Measurements from ENCODE around the gene NAXD. TPM values are rescaled to one million over a fixed set of nuclear protein-coding genes. Genes with fewer than 3 reads are reported as not detected.

The NAXD gene
- total RNA-seq, 2 experiments from 2014 or later: 8.3 to 12.5 TPM

DNA sequence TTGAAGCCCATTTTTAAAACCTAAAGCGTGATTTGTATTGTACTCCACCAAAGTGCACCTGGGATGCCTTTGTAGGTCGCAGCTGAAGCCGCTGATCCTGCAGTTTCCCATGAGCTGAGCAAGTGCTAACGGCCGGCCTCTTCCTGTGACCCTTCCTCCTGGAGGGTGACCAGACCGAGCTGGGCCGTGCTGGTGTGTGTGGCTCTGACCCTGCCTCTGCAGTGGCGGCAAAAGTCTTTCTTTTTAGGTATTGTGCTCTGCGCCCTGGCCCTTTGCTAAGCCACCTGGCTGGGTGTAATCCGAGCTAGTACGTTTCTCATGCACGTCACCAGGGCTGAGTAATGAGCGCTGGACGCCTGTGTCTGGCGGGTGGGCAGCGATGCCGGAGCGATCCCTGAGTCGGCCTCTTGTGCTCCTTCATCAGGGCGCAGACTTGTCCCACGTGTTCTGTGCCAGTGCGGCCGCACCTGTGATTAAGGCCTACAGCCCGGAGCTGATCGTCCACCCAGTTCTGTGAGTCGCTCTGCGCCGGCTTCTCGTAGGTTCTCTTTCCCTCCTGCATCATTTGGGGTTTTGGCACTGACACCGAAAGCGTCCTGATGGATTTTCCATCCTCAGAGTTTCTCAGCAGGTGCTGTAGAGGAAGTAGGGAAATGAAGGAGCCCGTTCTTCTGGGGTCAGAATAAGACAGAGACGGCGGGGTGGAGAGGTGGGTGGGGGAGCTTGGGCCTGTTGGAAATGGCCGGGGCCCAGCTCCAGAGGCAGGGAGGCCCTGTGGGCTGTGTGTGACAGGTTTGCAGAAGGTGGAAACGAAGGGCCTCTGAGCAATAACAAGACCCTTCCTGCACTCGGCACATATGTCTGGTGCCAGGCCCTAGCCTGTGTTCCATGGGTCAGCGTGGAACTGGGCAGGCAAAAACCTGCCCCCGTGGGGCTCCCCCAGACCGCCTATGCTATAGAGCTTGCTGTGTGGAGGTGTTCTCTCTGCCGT lies 9.7 kb downstream of the NAXD start:
- peaks cover 5% of the 10 kb centered on the region; the same call in 1 of the 2 replicates for H3K36me3 ChIP-seq (ENCODE audit: insufficient read depth, low read length)

DNA sequence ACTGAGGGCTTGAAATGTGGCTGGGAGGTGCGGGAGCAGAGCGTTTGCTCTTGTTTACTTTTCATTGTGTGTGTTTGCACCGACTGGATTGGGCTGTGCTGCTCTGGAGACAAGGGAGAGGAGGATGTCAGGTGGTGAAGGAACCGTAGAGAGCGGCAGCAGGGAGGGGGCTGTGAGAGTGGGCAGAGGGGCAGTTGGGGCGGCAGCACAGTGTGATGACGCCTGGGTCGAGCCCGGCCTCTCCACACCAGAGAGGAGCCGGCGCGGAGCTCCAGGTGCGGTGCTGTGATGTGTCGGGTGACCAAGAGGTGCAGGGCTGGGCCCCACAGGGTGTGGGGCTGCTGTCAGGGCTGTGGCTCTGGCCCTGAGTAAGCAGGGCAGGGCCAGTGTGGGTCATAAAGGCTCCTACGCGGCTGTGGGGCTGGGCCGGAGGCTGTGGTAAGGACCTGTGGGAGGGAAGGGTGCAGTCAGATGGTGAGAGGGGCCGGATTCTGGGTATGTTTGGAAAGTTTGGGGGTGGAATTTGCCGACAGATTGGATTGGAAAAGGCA lies 10.5 kb downstream of the NAXD start:
- Histone ChIP-seq H4K20me1 (ENCODE audit: insufficient read depth, low read length) (no peaks in the 10 kb centered on the region), H3K36me3 (ENCODE audit: insufficient read depth, low read length) (peaks cover 12% of the 10 kb centered on the region; the same call in 1 of the 2 replicates), H3K27ac (ENCODE audit: low read depth, low read length, poor library complexity, severe bottlenecking) (no peak overlapping the region), H2AFZ (ENCODE audit: low read length) (no peak overlapping the region), H3K79me2 (ENCODE audit: insufficient read depth, low read depth, low read length) (peaks cover 12% of the 10 kb centered on the region; the same call in 1 of the 2 replicates), H3K4me3 (ENCODE audit: low read depth, low read length, poor library complexity, severe bottlenecking) (no peak overlapping the region), H3K9me3 (ENCODE audit: low read length) (no peaks in the 10 kb centered on the region), H3K9me2 (ENCODE audit: insufficient read depth, low read length) (no peaks in the 10 kb centered on the region), H3K4me2 (ENCODE audit: low read length) (no peak overlapping the region), H3K4me1 (ENCODE audit: insufficient read depth, low read length, poor library complexity, severe bottlenecking) (no peaks in the 10 kb centered on the region)
- BruUV-seq (replicated peaks): no TSS peak
- DNase-seq (ENCODE audit: low spot score): no peak
- intact Hi-C loops (cut with micrococcal nuclease; ENCODE audit: unreplicated experiment): no loop called here
- POLR2A ChIA-PET: no interaction called here
- no peak for TF ChIP-seq EZH2phosphoT487 (IDR thresholded peaks at IDR 0.05; ENCODE audit: borderline replicate concordance, low read depth, low read length)
- TF ChIP-seq, protein P1, sequence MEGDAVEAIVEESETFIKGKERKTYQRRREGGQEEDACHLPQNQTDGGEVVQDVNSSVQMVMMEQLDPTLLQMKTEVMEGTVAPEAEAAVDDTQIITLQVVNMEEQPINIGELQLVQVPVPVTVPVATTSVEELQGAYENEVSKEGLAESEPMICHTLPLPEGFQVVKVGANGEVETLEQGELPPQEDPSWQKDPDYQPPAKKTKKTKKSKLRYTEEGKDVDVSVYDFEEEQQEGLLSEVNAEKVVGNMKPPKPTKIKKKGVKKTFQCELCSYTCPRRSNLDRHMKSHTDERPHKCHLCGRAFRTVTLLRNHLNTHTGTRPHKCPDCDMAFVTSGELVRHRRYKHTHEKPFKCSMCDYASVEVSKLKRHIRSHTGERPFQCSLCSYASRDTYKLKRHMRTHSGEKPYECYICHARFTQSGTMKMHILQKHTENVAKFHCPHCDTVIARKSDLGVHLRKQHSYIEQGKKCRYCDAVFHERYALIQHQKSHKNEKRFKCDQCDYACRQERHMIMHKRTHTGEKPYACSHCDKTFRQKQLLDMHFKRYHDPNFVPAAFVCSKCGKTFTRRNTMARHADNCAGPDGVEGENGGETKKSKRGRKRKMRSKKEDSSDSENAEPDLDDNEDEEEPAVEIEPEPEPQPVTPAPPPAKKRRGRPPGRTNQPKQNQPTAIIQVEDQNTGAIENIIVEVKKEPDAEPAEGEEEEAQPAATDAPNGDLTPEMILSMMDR (conservative IDR thresholded peaks at IDR 0.05; ENCODE audit: low read length): no peak
- CTCF ChIA-PET (ENCODE audit: unreplicated experiment): no interaction called here

More for the DNA sequence above, 9.7 kb downstream of the NAXD start:
- DNase-seq (ENCODE audit: low spot score): no peak
- TF ChIP-seq EZH2phosphoT487 (IDR thresholded peaks at IDR 0.05; ENCODE audit: borderline replicate concordance, low read depth, low read length): no peak
- TF ChIP-seq, protein P1 (conservative IDR thresholded peaks at IDR 0.05; ENCODE audit: low read length): no peak
- no TSS peak for BruUV-seq (replicated peaks)
- intact Hi-C loops (cut with micrococcal nuclease; ENCODE audit: unreplicated experiment): no loop called here
- Histone ChIP-seq H3K9me2 (ENCODE audit: insufficient read depth, low read length) (no peaks in the 10 kb centered on the region), H3K4me2 (ENCODE audit: low read length) (no peak overlapping the region), H3K4me1 (ENCODE audit: insufficient read depth, low read length, poor library complexity, severe bottlenecking) (no peaks in the 10 kb centered on the region), H3K4me3 (ENCODE audit: low read depth, low read length, poor library complexity, severe bottlenecking) (no peak overlapping the region), H3K79me2 (ENCODE audit: insufficient read depth, low read depth, low read length) (peaks cover 17% of the 10 kb centered on the region), H4K20me1 (ENCODE audit: insufficient read depth, low read length) (no peaks in the 10 kb centered on the region), H2AFZ (ENCODE audit: low read length) (no peak overlapping the region), H3K9me3 (ENCODE audit: low read length) (no peaks in the 10 kb centered on the region), H3K27ac (ENCODE audit: low read depth, low read length, poor library complexity, severe bottlenecking) (no peak overlapping the region)
- POLR2A ChIA-PET: no interaction called here
- CTCF ChIA-PET (ENCODE audit: unreplicated experiment): no interaction called here
